ENCODE results near the gene FHL1.

GRCh38 chrX:136185401-136186022, 38.2 kb downstream of the FHL1 start:
- no peak for TF ChIP-seq EP300 (IDR thresholded peaks at IDR 0.05)
- no peak for TF ChIP-seq CTCF (IDR thresholded peaks at IDR 0.05)
- TF ChIP-seq POLR2AphosphoS5 (IDR thresholded peaks at IDR 0.05) = no peak
- no peak for TF ChIP-seq POLR2A (IDR thresholded peaks at IDR 0.05)

All from suprapubic skin (tissue), 4 donors.